Epithelial cell of esophagus (primary cell): ENCODE measurements around the gene GPATCH2.
A peak's percentile ranks its signal among the peaks of the same experiment; 100 is the strongest.

Experiments used
- DNase-seq: peaks from one replicate; pipeline ENCODE4 v3.0.0; 2010; ENCODE audit warnings: low read depth
- H3K4me3 ChIP-seq: 2 replicates; pipeline ENCODE4 v1.5.1; 2011; ENCODE audit warnings: mild to moderate bottlenecking, low read length, control low read depth
- CTCF ChIP-seq: IDR thresholded peaks from 2 replicates; pipeline ENCODE4 v1.5.1; 2011; ENCODE audit warnings: low read depth, mild to moderate bottlenecking, low read length, control low read depth, inconsistent platforms; ENCODE audit not compliant: insufficient read depth; ENCODE audit errors: missing control alignments

GPATCH2 gene

GRCh38 chr1:217552339-217552951 is 78.4 kb downstream of the GPATCH2 start:
- no peak overlapping the region for H3K4me3 ChIP-seq
- no peak for TF ChIP-seq CTCF
- no peak for DNase-seq

GRCh38 chr1:217542837-217543236 is 88.1 kb downstream of the GPATCH2 start:
- TF ChIP-seq CTCF, result no peak
- no peak overlapping the region for H3K4me3 ChIP-seq
- DNase-seq, result no peak

- TF ChIP-seq CTCF, result no peak
- no peak overlapping the region for H3K4me3 ChIP-seq
- no peak for DNase-seq
Observed at GRCh38 chr1:217542136-217542777, 88.6 kb downstream of the GPATCH2 start.

- no peak for DNase-seq
- TF ChIP-seq CTCF, result no peak
- H3K4me3 ChIP-seq, result no peak overlapping the region
Observed at GRCh38 chr1:217540321-217540720, 90.6 kb downstream of the GPATCH2 start.

- no peak for TF ChIP-seq CTCF
- no peak overlapping the region for H3K4me3 ChIP-seq
- DNase-seq, result no peak
Observed at GRCh38 chr1:217539510-217539909, 91.4 kb downstream of the GPATCH2 start.

DNA sequence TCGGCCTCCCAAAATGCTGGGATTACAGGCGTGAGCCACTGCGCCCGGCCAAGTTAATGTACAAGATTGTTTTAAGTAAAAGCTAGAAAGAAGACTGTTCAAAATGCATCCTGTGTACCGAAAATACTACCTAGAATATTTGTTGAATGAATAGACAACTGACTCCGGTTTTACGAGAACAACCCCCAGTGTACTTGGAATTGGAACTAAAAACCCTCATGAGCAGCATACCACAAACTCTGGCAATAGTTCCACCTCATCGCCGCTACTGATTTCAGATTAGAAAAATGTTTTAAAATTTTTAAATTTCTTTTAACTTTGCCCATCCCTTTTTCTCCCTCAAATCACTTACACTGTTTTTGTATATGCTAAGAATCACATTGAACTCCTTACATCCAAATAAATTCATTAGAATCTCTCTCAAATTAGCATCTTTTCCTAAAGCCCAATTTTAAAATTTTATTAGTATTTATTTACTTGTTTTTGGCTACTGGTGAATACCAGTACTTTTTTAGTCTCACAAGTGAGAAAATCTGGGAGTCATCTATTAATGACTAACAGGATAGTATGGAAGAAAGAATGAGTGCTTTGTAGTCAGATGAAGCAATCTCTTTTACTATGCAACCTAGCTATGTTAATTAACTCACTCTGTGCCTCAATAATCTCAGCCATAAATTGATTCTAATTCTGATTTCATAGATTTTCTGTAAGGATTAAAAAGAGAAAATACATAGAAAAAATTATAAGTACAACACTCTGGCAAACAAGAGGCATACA is 95.1 kb downstream of the GPATCH2 start:
- no peak for TF ChIP-seq CTCF
- DNase-seq, result peak; percentile 60
- H3K4me3 ChIP-seq, result no peak overlapping the region

DNA sequence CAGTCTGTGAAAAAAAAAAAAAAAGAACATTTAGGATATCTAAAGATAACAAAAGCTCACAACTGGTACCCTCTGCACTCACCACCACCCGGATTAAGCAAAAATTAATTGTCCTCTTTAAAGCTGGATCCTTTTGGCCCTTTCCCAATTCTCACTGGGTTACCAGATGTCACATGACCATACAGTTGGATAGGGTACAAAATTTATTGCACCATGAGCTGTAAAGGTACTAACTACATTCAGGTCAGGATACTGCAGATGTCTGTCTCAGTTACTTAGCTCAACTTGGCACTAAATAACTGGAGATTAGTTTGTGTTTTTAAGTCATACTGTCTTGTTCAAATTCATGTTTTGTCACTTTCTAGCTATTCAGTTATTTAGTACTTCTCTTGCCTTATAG is 96.3 kb downstream of the GPATCH2 start:
- no peak for TF ChIP-seq CTCF
- no peak overlapping the region for H3K4me3 ChIP-seq
- no peak for DNase-seq
